Mucosa of descending colon (tissue), 3 donors: Measurements from ENCODE around the gene ZNF584. TPM values are rescaled to one million over a fixed set of nuclear protein-coding genes. Genes with fewer than 3 reads are reported as not detected.
A peak's percentile ranks its signal among the peaks of the same experiment; 100 is the strongest.

ENCODE experiments used
- ATAC-seq: fragments of 200-7000 bp; cut with Tn5 transposase; one replicate; pipeline ENCODE4 v1.9.1; 2020; ENCODE audit warnings: mild to moderate bottlenecking, moderate library complexity
- DNase-seq, 3 donors: peaks; one replicate each; pipeline ENCODE4 v3.0.0-alpha.2; 2020
- H3K36me3 ChIP-seq: fragments of 200-600 bp; one replicate; pipeline ENCODE4 v1.8.0; 2021; ENCODE audit warnings: low read depth, mild to moderate bottlenecking
- H3K4me1 ChIP-seq: fragments of 200-600 bp; one replicate; pipeline ENCODE4 v1.8.0; 2021; ENCODE audit warnings: low read depth, mild to moderate bottlenecking
- H3K4me3 ChIP-seq: fragments of 200-600 bp; one replicate; pipeline ENCODE4 v1.8.0; 2021; ENCODE audit warnings: mild to moderate bottlenecking
- H3K9me3 ChIP-seq: fragments of 200-600 bp; one replicate; pipeline ENCODE4 v1.8.0; 2021; ENCODE audit warnings: mild to moderate bottlenecking
- CTCF ChIP-seq: fragments of 200-600 bp; IDR thresholded peaks from one replicate; pipeline ENCODE4 v1.8.0; 2022; ENCODE audit warnings: antibody characterized with exemption, mild to moderate bottlenecking
- intact Hi-C, 2 donors: fragments of 100-400 bp; cut with DNase I in 1 of 2; cut with micrococcal nuclease in 1 of 2; formaldehyde crosslinking; loops; one replicate each; pipeline versions ENCODE4 v1.11.0 to v1.11.1; 2022; cut with DNase I, micrococcal nuclease
- total RNA-seq, 3 donors: library from RNA; stranded (reverse); fragmentation: NEBNext Ultra II Directional in 2 of 3; extraction: Animal tissue kit (Norgen Biotek cat#: 25700) in 2 of 3; gene quantifications; one replicate each; pipeline versions ENCODE4 v1.2.1 to v1.2.4, GENCODE V29; 2021 to 2023
- donor health status: DM: no; HTN: no; CAD: no; lungs with moderate emphysema.
- donor health status: DM: no; HTN: no; CAD: no.
- donor health status: DM: no; HTN: yes; CAD: no.

The ZNF584 gene
- total RNA-seq, 3 donors from 2014 or later = 5.4 to 15.0 (median 6.9) TPM

- Histone ChIP-seq H3K9me3 (no peaks in the 10 kb centered on the region), H3K36me3 (no peaks in the 10 kb centered on the region), H3K4me1 (peaks cover 15% of the 10 kb centered on the region), H3K4me3 (peak overlapping the region; percentile 59)
- DNase-seq (no peak), ATAC-seq (peak; percentile 10)
- intact Hi-C loops = no loop called here
- TF ChIP-seq CTCF = no peak
Measured at GRCh38 chr19:58407658-58408151, 744 bp upstream of the ZNF584 start.

GRCh38 chr19:58409010-58409790 is 751 bp downstream of the ZNF584 start:
- DNase-seq = no peak
- Histone ChIP-seq H3K4me3 (peak overlapping the region; percentile 59), H3K4me1 (peaks cover 15% of the 10 kb centered on the region), H3K9me3 (no peaks in the 10 kb centered on the region), H3K36me3 (no peaks in the 10 kb centered on the region)
- no peak for TF ChIP-seq CTCF
- intact Hi-C loops = no loop called here
- peak; percentile 37 for ATAC-seq

GRCh38 chr19:58416604-58417003 is 8.2 kb downstream of the ZNF584 start:
- peaks cover 8% of the 10 kb centered on the region for H3K36me3 ChIP-seq
- H3K9me3 ChIP-seq = no peaks in the 10 kb centered on the region
- DNase-seq (no peak), ATAC-seq (no peak)
- H3K4me3 ChIP-seq = no peak overlapping the region
- no peak for TF ChIP-seq CTCF
- H3K4me1 ChIP-seq = no peaks in the 10 kb centered on the region
- intact Hi-C loops = no loop called here

GRCh38 chr19:58417071-58417470 is 8.6 kb downstream of the ZNF584 start:
- intact Hi-C loops = no loop called here
- no peaks in the 10 kb centered on the region for H3K9me3 ChIP-seq

GRCh38 chr19:58428617-58429016 is 20.2 kb downstream of the ZNF584 start:
- no peak for TF ChIP-seq CTCF
- no peak for ATAC-seq
- DNase-seq = no peak
- Histone ChIP-seq H3K4me3 (no peak overlapping the region), H3K4me1 (no peaks in the 10 kb centered on the region), H3K36me3 (no peaks in the 10 kb centered on the region), H3K9me3 (peaks cover 75% of the 10 kb centered on the region)
- intact Hi-C loops = no loop called here

More at GRCh38 chr19:58417071-58417470, 8.6 kb downstream of the ZNF584 start:
- Histone ChIP-seq H3K4me1 (no peaks in the 10 kb centered on the region), H3K36me3 (peaks cover 8% of the 10 kb centered on the region), H3K4me3 (no peak overlapping the region)
- TF ChIP-seq CTCF = no peak
- DNase-seq (no peak), ATAC-seq (no peak)
